ENCODE measurements around the gene JSRP1.

The JSRP1 gene

GRCh38 chr19:2230807-2231533 lies 25.2 kb downstream of the JSRP1 start:
- ChIA-PET CTCF (interaction anchor here (0.9 to 2.6 kb wide), 4 partner anchors 9 to 85 kb away, joined by 3 to 10 read pairs (median 6); no protein-coding TSS in a partner anchor), POLR2A (interaction anchor here (1.4 to 1.5 kb wide), 2 partner anchors 19 to 79 kb away, joined by 3 to 4 read pairs; partner anchors contain the start of gene AP3D1)
- no peak for TF ChIP-seq CTCF (IDR thresholded peaks at IDR 0.05; ENCODE audit: insufficient read depth, low read length, missing control alignments)
- H3K4me3 ChIP-seq (ENCODE audit: low read depth, low read length) = no peak overlapping the region
- no peak for DNase-seq (ENCODE audit: low read depth, low spot score)

- ChIA-PET CTCF (interaction anchor here (0.7 to 2.6 kb wide), 6 partner anchors 8 to 194 kb away, joined by 3 to 10 read pairs (median 6); no protein-coding TSS in a partner anchor), POLR2A (interaction anchor here (0.5 to 1.5 kb wide), 4 partner anchors 15 to 236 kb away, joined by 3 to 5 read pairs (median 4); partner anchors contain the start of gene AP3D1)
- DNase-seq (ENCODE audit: low read depth, low spot score) = no peak
- no peak overlapping the region for H3K4me3 ChIP-seq (ENCODE audit: low read depth, low read length)
- no peak for TF ChIP-seq CTCF (IDR thresholded peaks at IDR 0.05; ENCODE audit: insufficient read depth, low read length, missing control alignments)
Measured at GRCh38 chr19:2230033-2230531, 26.1 kb downstream of the JSRP1 start.

- DNase-seq (ENCODE audit: low read depth, low spot score) = no peak
- H3K4me3 ChIP-seq (ENCODE audit: low read depth, low read length) = no peak overlapping the region
- no peak for TF ChIP-seq CTCF (IDR thresholded peaks at IDR 0.05; ENCODE audit: insufficient read depth, low read length, missing control alignments)
- POLR2A ChIA-PET = interaction anchor here (0.5 to 1.5 kb wide), 5 partner anchors 9 to 237 kb away, joined by 3 to 5 read pairs (median 3); partner anchors contain the start of gene AP3D1
- CTCF ChIA-PET = interaction anchor here (0.7 to 2.6 kb wide), 7 partner anchors 8 to 195 kb away, joined by 3 to 10 read pairs (median 5); no protein-coding TSS in a partner anchor
Measured at GRCh38 chr19:2229103-2230032, 26.8 kb downstream of the JSRP1 start.

- no peak for DNase-seq (ENCODE audit: low read depth, low spot score)
- H3K4me3 ChIP-seq (ENCODE audit: low read depth, low read length) = no peak overlapping the region
- CTCF ChIA-PET = interaction anchor here (1.2 to 2.3 kb wide), 2 partner anchors 42 to 72 kb away, joined by 5 to 9 read pairs; no protein-coding TSS in a partner anchor
- TF ChIP-seq CTCF (IDR thresholded peaks at IDR 0.05; ENCODE audit: insufficient read depth, low read length, missing control alignments) = no peak
- POLR2A ChIA-PET = interaction anchor here (1.0 kb wide), 2 partner anchors 10 to 33 kb away, joined by 3 to 4 read pairs; no protein-coding TSS in a partner anchor
Measured at GRCh38 chr19:2228157-2229030, 27.8 kb downstream of the JSRP1 start.

GRCh38 chr19:2227415-2228156 lies 28.6 kb downstream of the JSRP1 start:
- H3K4me3 ChIP-seq (ENCODE audit: low read depth, low read length) = no peak overlapping the region
- DNase-seq (ENCODE audit: low read depth, low spot score) = no peak
- ChIA-PET POLR2A (interaction anchor here (1.0 kb wide), 1 partner anchor 32 kb away, joined by 4 read pairs; no protein-coding TSS in a partner anchor), CTCF (no interaction called here)
- no peak for TF ChIP-seq CTCF (IDR thresholded peaks at IDR 0.05; ENCODE audit: insufficient read depth, low read length, missing control alignments)
